Fibroblast of lung (primary cell): ENCODE measurements around the gene CALML6.

ENCODE experiments used
- CTCF ChIP-seq, 2 donors: IDR thresholded peaks in 1 of 2; conservative IDR thresholded peaks in 1 of 2; 1 replicate in 1 of 2; 2 replicates in 1 of 2; pipeline ENCODE4 v1.5.1; 2011 to 2012; ENCODE audit warnings: low read length in 2 of 2, control low read depth in 1 of 2, inconsistent platforms in 1 of 2, low read depth in 1 of 2, mild to moderate bottlenecking in 1 of 2
- EZH2 ChIP-seq: IDR thresholded peaks from 2 replicates; pipeline ENCODE4 v1.5.1; 2012; ENCODE audit warnings: low read length, control low read depth, mild to moderate bottlenecking; ENCODE audit errors: missing control alignments

DNA sequence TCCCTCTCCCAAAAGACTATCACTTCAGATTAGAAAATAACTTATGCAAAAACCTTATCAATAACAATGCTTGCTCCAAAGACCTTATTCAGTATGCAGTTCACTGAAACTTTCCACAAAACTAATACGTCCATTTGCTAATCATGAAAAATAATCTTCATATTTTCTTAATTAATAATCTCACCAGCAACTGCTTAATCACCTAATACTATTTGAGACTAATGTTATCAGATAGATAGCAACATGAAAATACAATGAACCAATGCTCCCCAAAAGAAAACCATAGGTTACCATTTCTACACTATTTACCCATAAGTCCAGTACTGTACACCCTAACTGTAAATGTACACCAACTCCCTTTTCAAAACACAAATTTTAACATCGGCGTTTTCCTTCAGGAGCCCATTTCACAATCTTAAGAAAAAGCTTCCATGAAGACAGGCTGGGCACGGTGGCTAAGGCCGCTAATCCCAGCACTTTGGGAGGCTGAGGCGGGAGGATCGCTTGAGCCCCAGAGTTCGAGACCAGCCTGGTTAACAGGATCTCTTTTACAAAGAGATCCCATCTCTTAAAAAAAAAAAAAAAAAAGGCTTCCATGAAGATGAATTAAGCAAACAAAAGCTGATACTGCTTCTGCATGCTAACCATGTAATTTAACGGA is 25.8 kb upstream of the CALML6 start:
- TF ChIP-seq CTCF (conservative IDR thresholded peaks at IDR 0.05 in 1 of 2, IDR thresholded peaks at IDR 0.05 in 1 of 2; ENCODE audit: low read depth in 1 of 2, low read length in 2 of 2) (no peak), EZH2 (no peak)
